Right renal cortex interstitium (tissue), 3 donors: ENCODE data around the gene ZNF484. TPM values are rescaled to one million over a fixed set of nuclear protein-coding genes. Genes with fewer than 3 reads are reported as not detected.
"Not testable (repeated sequence)": the region's sequence is repeated elsewhere in the genome, so short reads cannot be mapped to it uniquely, and the experiment has no call there.

Experiments
- DNase-seq, 3 donors: peaks; one replicate each; pipeline ENCODE4 v3.0.0-alpha.2; 2013; ENCODE audit warnings: low read depth in 3 of 3, low spot score in 2 of 3
- polyA plus RNA-seq, 3 donors: library from polyadenylated mRNA; unstranded; fragments of 120-200 nt; gene quantifications; one replicate each; pipeline ENCODE4 v1.2.1, GENCODE V29; 2013; ENCODE audit not compliant: insufficient read length in 3 of 3

ZNF484 gene
- polyA plus RNA-seq, result 1 to 10 TPM; 9.4 to 9.9 (median 9.7) TPM

DNA sequence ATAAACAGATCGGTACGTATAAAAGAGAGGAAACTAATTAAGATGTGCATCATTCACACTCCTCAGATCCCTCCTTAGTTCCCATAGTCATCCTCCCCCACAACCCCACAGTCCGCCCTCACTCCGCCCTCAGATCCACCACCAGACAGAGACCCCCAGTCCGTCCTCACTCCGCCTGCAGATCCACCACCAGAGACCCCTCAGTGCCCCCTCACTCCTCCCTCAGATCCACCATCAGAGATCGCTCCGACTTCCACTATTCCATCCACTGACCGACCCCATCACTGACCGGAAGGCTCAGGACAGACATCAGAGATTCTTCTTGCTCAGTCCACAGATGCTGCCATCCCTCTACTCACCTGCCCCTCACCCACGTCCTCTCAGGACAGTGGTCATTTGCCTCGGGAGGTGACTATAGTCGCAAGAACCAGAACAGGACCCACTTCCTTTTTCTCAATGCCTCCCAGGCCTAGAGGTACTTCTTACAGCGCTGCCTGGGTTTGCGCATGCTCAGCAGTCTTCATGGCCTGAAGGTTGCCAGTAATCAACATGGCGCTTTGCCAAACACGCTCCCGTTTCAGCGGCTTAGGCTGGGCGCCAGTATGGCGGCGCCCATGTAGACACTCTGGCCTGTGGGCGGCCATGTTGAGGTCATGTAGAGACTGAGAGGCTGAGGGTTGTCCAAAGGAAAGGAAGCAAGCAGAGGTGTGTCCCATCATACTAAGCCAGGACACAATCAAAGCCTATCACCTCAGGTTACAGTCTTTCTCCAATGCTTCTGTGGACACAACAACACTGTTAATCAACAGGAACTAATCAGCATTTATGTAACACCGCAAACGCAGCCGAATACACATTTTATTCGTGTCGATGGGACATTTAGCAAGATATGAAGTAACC lies at the start of gene ZNF484:
Gene ZNF484 (minus strand): TSS at position 508 of the 900 bp plus-strand sequence. CDS start 3,009 bp downstream, outside the sequence.
- DNase-seq, result peak; percentile 97 to 98 (median 98)

DNA sequence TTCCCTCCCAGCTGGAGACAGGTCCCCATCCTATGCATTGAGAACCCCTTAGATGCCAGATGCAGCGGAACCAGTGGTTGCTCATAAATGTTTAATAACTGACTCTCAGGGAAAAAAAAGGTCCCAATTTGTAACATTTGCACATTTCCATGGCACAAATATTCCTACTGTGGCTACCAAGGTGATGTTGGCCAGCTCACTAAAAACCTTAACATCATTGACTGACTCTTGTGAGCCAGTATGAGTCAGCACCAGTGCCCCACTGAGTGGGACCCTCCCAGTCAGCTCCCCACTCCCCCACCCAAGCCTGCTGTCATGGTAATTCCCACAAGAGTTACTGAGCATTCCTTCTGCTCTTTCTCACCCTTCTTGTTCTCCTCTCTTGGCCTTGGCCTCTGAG lies 42.6 kb upstream of the ZNF484 start:
- DNase-seq, result no peak

DNA sequence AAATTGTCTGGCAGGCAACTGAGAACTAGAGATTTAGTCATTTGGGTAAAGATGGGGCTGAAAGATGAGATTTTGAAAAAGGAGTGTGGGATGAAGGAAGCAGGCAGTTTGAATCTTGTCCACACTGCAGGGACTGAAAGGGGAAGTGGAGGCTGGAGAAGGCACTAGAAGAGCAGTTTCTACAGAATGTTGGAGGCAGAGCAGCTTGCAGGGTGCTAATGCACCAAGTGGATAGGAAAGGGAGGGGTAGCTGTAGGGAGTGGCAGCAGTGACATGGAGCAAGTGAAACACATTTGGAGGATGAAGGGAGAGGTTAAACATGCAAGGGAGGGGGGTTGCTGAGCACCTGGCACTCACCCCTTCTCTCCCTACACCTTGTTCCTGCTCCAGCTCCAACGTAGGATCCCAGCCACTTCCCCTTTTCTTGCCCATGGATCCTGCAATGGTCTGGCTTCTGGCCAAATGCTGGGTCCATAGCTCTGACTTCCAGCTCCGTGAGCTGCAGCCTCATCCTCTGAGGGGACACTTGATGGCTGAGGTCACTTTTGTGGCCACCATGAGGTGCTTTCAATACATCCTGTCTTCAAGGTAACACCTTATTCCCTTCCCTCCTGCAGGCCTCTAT lies 39.5 kb upstream of the ZNF484 start:
- DNase-seq, result no peak

DNA sequence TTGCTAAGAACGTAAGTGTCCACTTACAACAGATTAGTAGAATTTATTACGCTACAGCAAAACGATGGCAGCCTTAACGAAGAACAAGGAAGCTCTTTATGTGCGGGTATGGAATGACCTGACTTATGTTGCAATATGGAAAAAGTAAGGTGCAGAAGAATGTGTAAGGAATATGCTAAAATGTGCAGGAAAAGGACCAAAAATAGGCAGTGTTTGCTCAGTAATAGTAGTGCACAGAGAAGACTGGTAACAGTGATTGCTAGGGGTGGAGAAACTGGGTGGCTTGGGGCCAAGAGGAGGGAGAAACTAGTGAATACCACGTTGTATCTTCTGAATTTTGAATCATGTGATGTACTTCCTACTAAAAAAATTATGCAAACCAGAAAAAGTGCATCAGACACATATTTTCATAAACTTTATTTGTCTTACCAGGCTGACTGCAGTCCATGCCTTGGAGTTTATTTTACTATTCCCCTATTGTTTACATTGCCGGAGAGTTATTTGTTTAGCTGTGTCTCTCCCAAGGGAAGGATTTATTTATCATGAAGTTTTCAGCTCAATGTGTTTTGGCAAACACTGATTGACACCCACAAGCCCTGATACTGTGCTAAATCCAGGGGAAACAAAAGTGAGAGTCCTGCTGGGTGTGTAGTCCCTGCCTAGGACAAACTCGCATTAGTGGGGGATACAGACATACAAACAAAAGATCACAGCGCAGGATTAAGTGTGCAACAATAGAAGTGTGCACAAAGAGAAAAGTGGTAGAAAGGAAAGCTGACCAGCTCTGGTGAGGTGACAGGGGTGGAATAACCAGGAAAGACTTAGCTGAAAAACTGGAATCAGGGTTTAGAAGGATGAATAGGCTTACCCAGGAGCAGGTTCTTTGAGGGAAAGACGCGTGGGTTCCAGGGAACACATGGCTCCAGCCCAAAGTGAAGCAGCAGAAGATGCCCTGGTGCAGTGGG lies 34.0 kb upstream of the ZNF484 start:
- DNase-seq, result no peak

DNA sequence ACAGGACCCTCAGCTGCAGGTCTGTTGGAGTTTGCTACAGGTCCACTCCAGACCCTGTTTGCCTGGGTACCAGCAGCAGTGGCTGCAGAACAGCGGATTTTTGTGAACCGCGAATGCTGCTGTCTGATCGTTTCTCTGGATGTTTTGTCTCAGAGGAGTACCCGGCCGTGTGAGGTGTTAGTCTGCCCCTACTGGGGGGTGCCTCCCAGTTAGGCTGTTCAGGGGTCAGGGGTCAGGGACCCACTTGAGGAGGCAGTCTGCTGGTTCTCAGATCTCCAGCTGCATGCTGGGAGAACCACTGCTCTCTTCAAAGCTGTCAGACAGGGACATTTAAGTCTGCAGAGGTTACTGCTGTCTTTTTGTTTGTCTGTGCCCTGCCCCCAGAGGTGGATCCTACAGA lies 27.3 kb upstream of the ZNF484 start:
- DNase-seq, result not testable (repeated sequence)

DNA sequence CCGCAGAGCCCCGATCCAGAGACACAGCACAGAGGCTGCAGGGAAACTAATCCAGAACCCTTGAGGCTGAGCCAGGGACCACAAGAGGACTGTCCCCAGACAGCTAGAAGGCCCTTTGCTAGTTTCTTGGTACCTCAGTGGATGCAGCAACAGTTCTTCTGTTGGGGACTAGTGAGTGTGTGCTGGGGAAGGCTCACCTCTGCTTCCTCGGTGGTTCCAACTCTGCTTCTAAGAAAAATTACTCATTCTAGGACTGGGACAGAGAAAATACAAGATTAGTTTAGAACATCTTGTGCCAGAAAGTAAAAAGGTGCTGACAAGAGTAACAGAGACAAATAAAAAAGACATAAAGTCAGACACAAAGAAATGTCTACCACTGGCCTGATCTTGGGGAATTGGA lies 19.5 kb upstream of the ZNF484 start:
- DNase-seq, result no peak

DNA sequence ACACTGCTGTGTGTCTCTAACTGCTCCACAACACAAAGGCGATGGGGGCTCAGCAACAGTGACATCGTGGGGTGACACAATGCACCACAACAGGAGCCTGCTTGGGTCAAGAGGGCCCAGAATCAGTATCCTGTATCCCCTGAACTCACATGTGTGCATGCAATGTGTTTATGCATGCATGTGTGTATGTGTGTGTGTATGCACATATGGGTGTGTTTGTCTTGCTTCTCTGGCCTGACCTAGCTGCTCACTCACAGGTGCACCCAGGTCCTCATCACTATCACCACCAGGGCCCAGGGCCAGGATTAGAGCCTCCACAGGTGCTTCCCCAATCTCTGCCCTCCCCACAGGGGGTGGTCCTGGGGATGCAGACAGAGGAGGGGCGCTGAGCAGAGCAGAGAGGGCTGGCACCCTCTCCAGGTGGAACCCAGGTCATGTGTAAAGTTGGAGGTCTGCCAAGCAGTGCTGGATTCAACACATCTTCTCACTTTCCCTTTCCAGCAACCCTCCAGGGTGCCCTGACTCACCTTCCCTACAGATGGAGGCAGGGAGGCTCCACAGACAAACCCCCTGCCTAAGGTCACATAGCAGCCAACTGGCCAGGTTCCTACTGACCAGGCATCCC lies 18.1 kb upstream of the ZNF484 start:
- DNase-seq, result no peak

DNA sequence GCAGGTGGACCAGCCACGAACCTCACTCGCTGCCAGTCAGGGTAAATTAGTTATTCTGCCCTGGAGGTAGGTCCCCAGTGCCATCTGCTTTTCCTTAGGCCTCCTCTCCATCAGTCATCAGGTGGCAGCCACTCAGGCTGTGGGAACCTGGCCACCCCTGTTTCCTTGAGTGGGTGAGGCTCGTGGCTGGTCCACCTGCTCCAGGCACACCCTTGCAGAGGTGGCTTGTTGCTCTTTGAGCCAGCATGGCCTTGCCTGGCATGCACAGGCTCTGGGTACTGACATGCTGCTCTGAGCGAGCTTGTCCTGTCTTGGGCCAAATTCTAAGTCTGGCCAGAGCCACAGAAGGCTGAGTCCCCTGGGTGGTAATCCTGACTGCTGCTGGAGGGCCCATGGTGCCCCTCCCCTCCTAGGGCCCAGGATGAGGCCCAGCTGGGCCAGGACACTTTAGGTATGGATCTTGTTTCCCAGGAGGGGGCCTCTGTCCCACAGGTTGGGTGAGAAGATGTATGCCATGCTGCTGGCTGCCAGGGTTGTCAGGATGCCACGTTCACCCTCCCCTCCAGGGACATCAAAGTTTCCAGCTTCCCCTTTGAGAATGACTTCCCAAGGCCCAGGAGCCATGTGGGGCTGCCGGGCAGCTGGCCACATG lies 17.0 kb upstream of the ZNF484 start:
- no peak for DNase-seq

DNA sequence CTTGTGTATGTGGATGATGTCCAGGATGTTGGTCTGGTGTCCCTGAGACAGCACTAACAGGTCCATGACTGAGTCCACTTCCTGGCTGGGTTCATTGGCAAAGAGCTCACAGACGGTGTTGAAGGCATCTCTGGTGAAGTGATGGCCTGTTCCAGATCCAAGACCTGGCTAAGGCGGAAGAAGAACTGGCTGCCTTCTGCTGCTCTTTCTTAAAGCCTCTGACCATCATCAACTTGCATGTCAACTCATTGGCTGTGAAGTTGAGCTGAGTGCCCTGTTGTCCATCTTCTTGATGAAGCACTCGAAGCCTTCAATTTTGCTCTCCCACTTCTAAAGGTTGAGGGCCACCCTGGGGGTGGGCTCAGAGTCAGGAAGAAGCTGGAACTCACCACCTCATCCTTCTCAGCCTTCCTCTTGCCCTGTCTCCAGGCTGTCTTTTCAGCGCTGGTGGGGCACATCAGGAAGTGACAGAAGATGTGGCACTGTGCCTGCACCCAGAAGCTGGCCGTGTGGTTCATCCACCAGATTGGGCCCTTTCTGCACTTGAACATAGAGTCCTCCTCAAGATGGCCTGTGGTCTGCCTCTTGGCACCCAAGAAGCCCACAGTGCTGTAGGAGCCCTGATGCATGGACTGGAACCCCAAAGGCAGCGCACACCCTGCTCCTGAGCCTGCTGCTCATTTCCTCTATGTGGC lies 16.2 kb upstream of the ZNF484 start:
- DNase-seq, result not testable (repeated sequence)

DNA sequence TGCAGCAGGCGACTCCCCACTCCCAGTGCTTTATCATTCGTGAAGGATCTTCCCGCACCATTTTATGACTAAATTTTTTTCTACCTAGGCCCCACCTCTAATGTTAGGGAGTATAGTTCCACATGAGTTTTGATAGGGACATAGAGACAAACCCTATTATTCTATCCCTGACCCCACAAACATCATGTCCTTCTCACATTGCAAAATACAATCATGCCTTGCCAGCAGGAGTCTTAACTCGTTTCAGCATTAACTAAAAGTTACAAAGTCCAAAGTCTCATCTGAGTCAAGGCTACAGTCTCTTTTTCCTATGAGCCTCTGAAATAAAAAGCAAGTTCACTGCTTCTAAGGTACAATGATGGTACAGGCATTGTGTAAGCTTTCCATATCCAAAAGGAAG lies 14.4 kb upstream of the ZNF484 start:
- DNase-seq, result not testable (repeated sequence)

DNA sequence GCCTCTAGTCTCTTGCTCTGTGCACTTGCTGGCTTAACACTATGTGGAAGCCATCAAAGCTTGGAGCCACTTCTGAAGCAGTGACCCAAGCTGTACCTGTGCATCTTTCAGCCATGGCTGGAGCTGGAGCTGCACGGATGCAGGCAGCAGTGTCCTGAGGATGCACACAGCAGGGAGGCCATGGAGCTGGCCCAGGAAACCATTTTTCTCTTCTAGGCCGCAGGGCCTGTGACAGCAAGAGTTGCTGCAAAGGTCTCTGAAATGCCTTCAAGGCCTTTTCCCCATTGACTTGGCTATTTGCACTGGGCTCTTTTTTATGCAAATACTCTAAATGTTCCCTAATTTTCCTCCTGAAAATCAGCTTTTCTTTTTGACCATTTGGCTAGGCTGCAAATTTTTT lies 12.9 kb upstream of the ZNF484 start:
- no peak for DNase-seq

DNA sequence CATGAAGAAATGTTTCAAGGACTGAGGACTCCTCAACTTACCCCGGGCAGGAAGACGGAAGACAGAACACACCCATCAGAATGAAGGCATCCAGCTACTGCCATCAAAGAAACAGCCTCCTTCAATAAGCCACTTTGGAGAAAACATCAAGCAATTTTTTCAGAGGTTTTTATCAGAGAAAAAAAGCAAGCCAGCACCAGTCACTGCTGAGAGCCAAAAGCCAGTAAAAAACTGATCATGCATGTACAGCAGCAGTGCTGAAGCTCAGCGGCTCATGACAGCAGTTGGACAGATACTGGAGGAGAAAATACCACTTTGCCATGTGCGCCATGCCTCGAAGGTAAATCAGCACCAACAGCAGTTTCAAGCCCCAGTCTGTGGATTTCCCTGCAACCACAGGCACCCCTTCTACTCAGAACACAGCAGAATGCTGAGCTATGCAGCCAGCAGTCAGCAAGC lies 10.1 kb upstream of the ZNF484 start:
- DNase-seq, result no peak

DNA sequence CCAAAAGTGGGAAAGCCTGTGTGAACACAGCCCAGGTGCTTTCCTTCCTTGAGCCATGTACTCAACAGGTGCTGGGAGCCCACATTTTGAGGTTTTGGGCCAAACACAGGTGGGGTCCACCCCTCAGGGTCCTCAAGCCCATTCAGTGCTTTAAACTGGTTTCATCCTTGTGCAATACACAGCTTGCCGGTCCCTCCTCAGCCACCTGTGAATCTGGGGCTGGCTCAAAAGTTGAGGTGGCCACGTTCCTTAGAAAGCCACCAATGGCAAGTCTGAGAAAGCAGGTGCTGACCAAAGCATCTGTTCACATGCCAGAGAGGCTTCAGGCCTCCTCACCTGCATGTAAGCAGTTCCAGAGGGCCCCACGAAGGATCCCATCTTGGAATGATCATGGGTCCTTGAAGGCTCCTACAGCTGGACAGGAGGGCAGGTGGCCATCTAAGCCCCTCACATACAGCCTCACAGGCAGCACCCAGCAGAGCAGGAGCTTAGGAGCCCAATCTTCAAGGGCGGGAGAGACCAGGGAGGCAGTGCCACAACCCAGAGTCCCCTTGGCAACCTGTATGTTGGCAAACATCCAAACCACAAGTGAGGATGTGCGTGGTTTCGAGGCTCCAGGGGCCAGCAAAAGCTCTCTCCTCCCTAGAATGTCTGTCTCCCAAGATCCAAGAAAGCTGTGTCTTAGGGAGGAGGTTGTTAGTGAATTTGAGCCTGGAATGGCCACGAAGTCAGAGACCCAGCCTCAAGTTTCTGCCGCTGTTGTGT lies 9.2 kb upstream of the ZNF484 start:
- not testable (repeated sequence) for DNase-seq

DNA sequence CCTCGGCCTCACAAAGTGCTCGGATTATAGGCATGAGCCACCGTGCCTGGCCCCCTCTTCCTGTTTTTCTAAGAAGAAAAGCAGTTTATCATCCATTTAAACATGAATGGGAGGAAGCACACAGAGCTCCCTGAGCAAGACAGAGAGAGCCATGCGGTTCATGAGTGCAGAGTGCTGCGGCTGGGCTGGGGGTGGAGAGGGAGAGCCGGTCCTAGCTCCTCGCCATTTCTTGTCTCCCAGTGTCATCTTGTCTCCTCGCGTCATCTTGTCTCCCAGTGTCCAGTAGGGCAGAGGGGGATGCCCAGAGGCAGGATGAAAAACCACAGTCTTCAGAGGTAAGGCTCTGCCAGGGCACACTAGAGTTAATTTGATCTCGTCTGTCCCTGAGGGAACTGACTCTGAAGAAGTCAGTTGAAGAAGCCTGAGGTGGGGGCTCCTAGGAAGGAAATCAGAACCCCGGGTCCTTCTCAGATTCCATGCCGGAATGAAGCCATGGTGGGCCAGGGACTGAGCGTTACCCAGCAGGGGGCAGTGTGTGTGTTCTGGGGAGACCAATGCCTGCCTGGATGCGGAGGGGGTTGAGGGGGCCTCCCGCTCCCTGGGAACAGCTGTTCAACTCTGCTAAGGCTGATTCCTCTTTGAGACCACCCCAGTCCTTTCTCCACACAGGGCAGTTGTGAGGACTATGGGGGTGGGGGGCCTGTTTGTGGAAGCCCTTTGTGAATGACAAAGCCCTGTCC lies 6.0 kb upstream of the ZNF484 start:
- DNase-seq, result not testable (repeated sequence)

DNA sequence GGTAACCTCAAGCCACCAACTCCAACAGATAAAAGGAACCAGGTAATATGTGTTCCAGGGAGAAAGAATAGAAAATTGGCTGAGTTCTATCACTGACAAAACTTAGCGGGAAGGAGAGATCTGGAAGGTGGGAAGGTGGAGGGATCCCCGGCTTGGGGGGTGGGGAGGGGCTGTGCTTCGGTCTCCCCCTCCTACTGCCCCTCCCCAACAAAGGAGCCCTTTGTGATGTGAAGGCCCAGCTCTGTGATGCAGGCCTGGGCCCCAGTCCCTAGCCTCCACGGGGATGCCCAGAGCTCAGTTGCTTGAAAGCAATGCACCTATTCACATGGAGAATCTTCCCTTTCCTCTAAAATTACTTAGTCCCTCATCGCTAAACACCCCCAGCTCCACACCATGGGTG lies 4.4 kb upstream of the ZNF484 start:
- no peak for DNase-seq

DNA sequence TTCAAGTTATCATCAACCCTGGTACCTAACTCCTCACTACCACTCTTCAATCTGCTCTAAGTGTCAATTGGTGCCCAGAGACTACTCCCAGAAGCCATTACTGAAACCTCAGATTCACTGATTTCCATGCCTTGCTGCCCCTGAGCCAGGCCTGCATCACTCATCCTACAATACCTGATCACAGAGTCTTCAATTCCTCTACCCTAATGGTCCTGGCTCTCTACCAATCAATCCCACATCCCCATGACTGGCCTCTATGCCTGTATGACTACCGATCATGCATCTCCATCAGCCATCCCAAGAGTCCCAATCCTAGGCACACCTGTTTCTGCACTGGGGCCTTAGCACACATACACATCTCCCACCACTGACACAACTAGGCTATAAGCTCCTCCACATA lies 2.5 kb downstream of the ZNF484 start:
- DNase-seq, result no peak

DNA sequence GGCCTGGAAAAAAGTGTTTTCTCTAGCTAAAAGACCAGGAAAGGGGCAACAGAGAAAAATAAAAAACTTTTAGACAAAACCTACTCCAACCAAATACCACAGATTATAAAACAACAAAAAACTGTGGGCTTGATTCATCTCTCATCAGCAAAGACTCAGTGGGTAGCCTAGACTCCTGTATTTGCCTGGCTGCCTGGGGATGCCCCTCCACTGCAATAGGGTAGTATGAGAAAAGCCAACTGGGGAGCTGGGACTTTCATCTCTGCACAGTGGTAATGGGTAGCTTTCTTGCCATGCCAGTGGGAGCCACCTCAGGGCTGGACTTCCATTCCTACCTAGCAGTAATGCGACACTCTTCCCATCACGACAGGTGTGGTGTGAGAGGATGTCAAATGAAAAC lies 7.5 kb downstream of the ZNF484 start:
- no peak for DNase-seq

DNA sequence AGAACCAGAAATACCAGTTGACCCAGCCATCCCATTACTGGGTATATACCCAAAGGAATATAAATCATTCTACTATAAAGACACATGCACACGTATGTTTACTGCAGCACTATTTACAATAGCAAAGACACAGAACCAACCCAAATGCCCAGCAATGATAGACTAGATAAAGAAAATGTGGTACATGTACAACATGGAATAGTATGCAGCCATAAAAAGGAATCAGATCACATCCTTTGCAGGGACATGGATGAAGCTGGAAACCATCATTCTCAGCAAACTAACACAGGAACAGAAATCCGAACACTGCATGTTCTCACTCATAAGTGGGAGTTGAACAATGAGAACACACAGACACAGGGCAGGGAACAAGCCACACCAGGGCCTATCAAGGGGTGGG lies 11.2 kb downstream of the ZNF484 start:
- not testable (repeated sequence) for DNase-seq
